Sigmoid colon (tissue), 4 donors: ENCODE data around the gene LDLRAD4.

Experiments used
- CTCF ChIP-seq, 4 experiments: fragments of 450-650 bp in 3 of 4; fragments of 200-600 bp in 1 of 4; IDR thresholded peaks; one replicate each; pipeline ENCODE4 v1.5.1; 2016 to 2019; ENCODE audit warnings: antibody characterized with exemption in 4 of 4, mild to moderate bottlenecking in 3 of 4, moderate library complexity in 2 of 4
- EP300 ChIP-seq, 4 donors: sonication (generic); formaldehyde crosslinking; IDR thresholded peaks; one replicate each; pipeline ENCODE4 v1.6.1; 2017; ENCODE audit warnings: antibody characterized with exemption in 4 of 4
- POLR2A ChIP-seq, 2 donors: fragments of 450-650 bp; IDR thresholded peaks; one replicate each; pipeline ENCODE4 v1.6.1; 2016; ENCODE audit warnings: antibody characterized with exemption in 2 of 2, mild to moderate bottlenecking in 2 of 2, moderate library complexity in 2 of 2
- POLR2AphosphoS5 ChIP-seq, 4 donors: sonication (generic); formaldehyde crosslinking; IDR thresholded peaks; one replicate each; pipeline ENCODE4 v1.6.1; 2017; ENCODE audit warnings: antibody characterized with exemption in 4 of 4

DNA sequence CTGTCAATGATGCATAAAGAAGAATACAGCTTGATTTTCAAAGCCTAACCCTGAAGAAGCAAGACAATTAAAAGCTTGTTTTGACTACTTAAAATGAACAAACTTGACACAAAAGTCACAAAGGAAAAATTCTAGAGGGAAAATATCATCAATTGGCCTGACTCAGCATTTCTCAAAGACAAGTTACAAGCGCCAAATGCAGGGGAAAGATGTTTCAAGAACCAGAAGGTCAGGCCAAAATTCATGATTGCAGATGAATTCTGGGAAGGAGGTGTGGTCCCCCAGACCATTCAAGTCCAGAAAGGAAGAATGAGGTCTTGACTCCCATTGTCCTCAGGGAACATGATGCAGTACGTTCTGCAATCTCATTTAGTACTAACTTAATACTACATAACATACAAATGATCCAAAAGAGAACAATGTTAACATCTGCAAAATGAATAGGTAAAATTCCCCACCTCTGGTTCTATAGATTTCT is 443.3 kb downstream of the LDLRAD4 start:
- TF ChIP-seq CTCF (IDR thresholded peaks at IDR 0.05) (no peak), POLR2A (IDR thresholded peaks at IDR 0.05) (no peak), EP300 (IDR thresholded peaks at IDR 0.05) (no peak), POLR2AphosphoS5 (IDR thresholded peaks at IDR 0.05) (no peak)
